ENCODE data around the gene RNF220. TPM values are rescaled to one million over a fixed set of nuclear protein-coding genes. Genes with fewer than 3 reads are reported as not detected.

RNF220 gene
- total RNA-seq: 100 to 1,000 TPM in 2 of 6 donors, 10 to 100 TPM in 4; 77.7 to 114 (median 91.1) TPM

- WGBS, 2 donors: 2 to 4% methylated on average over 21 to 55 of the region's 55 CpGs
- Histone ChIP-seq H3K36me3 (no peaks in the 10 kb centered on the region), H3K27ac (no peak within 1 kb of the TSS), H3K4me1 (peaks cover 34 to 46% (median 41%) of the 10 kb centered on the region in 4 donors), H3K27me3 (peaks cover 1 to 55% (median 37%) of the 10 kb centered on the region in 4 donors), H3K4me3 (peak within 1 kb of the TSS; percentile 21 to 52 (median 44)), H3K9me3 (no peaks in the 10 kb centered on the region)
- TF ChIP-seq EP300 (IDR thresholded peaks at IDR 0.05): no peak
- TF ChIP-seq CTCF (IDR thresholded peaks at IDR 0.05): peak in 1 of 6 experiments; percentile 10
- peak; percentile 67 to 87 for DNase-seq
- ATAC-seq (ENCODE audit: low FRiP score in 2 of 2): peak; percentile 65 to 66
Observed at GRCh38 chr1:44405031-44405797, at the start of gene RNF220. Gene RNF220 (plus strand): TSS chr1:44405255.

DNA sequence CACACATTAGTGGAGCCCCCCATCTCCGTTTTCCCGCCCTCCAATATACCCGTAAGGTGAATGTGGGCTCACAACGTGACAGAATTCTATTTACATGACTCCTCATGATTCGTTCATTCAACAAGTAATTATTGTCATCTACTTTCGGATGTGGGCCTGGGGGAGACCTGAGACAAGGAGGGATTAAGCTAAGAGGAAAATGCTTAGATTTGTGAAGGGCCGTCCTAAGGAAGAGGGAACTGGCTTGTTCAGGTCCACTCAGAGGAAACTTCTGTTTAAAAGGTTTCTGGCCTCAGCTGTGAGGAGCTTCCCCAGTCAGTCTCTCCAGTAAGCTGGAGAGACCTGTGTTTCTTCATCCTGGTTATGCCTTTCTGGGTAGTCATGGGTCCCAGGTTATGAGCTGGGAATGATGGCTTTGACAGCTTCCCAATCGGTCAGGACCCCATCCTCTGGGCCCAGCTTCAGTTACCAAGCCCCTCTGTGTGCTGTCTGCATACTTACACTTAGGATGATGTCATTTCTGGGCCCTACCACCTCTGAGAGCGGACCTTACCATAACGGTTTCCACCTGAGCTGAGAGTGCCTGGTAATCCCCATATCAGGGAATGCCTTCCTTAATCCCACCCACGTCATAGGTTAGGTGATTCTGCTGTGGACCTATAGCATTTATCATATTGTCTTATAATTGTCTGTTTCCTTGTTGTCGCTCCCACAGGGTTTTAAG lies 49.3 kb upstream of the RNF220 start:
- WGBS, 2 donors: 71 to 75% methylated on average over 12 of the region's 12 CpGs
- peak overlapping the region in 3 of 4 donors; percentile 85 to 100 (median 90) for H3K4me3 ChIP-seq
- no peak for TF ChIP-seq POLR2A (IDR thresholded peaks at IDR 0.05)
- TF ChIP-seq CTCF (IDR thresholded peaks at IDR 0.05): no peak
- no peak for TF ChIP-seq POLR2AphosphoS5 (IDR thresholded peaks at IDR 0.05)
- TF ChIP-seq EP300 (IDR thresholded peaks at IDR 0.05): no peak
- ATAC-seq (ENCODE audit: low FRiP score in 2 of 2) (no peak), DNase-seq (no peak)
- no peaks in the 10 kb centered on the region for H3K9me3 ChIP-seq
- no peak overlapping the region for H3K27ac ChIP-seq
- no peaks in the 10 kb centered on the region for H3K36me3 ChIP-seq
- peaks cover 4 to 29% (median 17%) of the 10 kb centered on the region in 4 donors for H3K4me1 ChIP-seq
- no peaks in the 10 kb centered on the region for H3K27me3 ChIP-seq

DNA sequence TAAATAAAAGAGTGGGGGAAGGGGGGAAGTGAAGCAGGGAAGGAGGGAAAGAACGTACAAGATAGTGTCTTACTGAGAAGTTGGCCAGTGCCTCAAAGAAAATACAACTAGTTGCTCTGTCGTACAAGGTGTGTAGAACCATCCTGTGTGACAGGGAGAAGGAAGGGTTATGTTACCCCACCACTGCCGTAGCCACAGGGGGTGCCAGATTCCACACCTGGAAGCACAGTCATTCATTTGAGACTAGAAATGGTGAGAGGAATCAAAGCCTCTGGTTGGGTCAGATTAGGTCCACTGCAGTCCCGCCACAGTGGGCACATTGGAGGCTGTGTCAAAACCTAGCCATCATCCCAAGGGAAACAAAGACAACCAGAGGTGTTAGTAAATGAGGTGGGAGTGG lies 47.3 kb upstream of the RNF220 start:
- TF ChIP-seq POLR2AphosphoS5 (IDR thresholded peaks at IDR 0.05): no peak
- TF ChIP-seq EP300 (IDR thresholded peaks at IDR 0.05): no peak
- TF ChIP-seq CTCF (IDR thresholded peaks at IDR 0.05): no peak
- no peak for TF ChIP-seq POLR2A (IDR thresholded peaks at IDR 0.05)
- Histone ChIP-seq H3K9me3 (no peaks in the 10 kb centered on the region), H3K4me3 (no peak overlapping the region), H3K27me3 (no peaks in the 10 kb centered on the region), H3K27ac (no peak overlapping the region), H3K4me1 (peaks cover 4 to 27% (median 17%) of the 10 kb centered on the region in 4 donors), H3K36me3 (no peaks in the 10 kb centered on the region)
- WGBS, 2 donors: 82 to 89% methylated on average over 4 of the region's 4 CpGs
- no peak for DNase-seq
- ATAC-seq (ENCODE audit: low FRiP score in 2 of 2): no peak

GRCh38 chr1:44359234-44359935 lies 45.7 kb upstream of the RNF220 start:
- H3K9me3 ChIP-seq: no peaks in the 10 kb centered on the region
- ATAC-seq (ENCODE audit: low FRiP score in 2 of 2): no peak
- WGBS, 2 donors: 74 to 83% methylated on average over 6 of the region's 6 CpGs
- no peak for DNase-seq
- H3K27ac ChIP-seq: no peak overlapping the region
- H3K4me3 ChIP-seq: no peak overlapping the region
- H3K4me1 ChIP-seq: peaks cover 2 to 11% (median 7%) of the 10 kb centered on the region in 4 donors
- H3K36me3 ChIP-seq: no peaks in the 10 kb centered on the region
- H3K27me3 ChIP-seq: no peaks in the 10 kb centered on the region
- TF ChIP-seq POLR2AphosphoS5 (IDR thresholded peaks at IDR 0.05) (no peak), CTCF (IDR thresholded peaks at IDR 0.05) (no peak), EP300 (IDR thresholded peaks at IDR 0.05) (no peak), POLR2A (IDR thresholded peaks at IDR 0.05) (no peak)
